NOMO-1 treated with DMSO at 0.1 percent for 48 hours (cell line): ENCODE data around the gene GCN1.
"Not testable (repeated sequence)": the region's sequence is repeated elsewhere in the genome, so short reads cannot be mapped to it uniquely, and the experiment has no call there.

ENCODE experiments used
- DNase-seq: peaks from one replicate; lab custom pipeline; 2025; ENCODE audit not compliant: unreplicated experiment; lab: John Stamatoyannopoulos, UW

The GCN1 gene

DNA sequence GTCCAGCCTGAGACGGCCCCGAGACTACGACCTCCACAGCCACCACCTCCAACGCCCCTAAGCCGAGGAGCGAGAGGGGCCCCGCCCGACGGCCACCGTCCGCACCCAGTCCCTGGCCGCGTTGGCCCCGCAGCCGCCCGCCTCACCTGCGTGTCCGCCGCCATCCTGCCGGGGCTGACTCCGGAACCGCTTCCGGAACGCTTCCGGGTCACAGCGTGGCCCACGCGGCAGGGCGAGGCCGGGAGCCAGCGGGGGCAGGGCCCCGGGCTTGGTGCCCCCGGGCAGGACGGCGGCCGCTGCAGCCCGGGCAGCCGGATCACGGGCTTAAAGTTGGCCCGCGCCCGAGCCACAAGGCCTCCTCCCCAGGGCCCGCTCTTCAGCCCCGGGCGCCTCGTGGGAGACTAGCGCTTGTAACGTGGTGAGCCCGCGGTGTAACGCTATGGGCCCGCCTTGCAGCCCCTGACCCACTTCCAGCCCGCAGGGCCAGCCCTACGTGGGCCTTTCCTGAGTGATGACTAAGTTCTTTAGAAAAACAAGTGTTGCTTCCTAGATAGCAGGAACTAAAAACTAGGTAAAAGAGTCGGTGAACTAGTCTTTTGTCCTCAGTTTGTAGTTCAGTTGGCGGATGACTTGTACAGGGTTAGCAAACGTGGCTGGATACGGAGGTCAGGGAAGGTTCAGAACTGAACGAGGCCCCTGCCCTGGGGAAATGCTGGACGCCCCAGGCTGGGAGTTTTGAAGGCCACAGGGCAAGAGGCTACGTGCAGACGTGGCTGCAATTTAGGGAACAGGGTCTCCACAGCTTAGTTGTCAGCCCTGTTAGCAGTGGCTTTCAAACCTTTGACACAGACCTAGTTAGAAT is at the start of gene GCN1:
Gene GCN1 (minus strand): TSS at position 182 of the 862 bp plus-strand sequence. CDS start 18 bp downstream, at position 164.
- peak; percentile 54 for DNase-seq

GRCh38 chr12:120242971-120243699 is 48.6 kb upstream of the GCN1 start:
- no peak for DNase-seq

- no peak for DNase-seq
Observed at GRCh38 chr12:120242275-120242799, 47.8 kb upstream of the GCN1 start.

- DNase-seq, result no peak
Observed at GRCh38 chr12:120241561-120242274, 47.2 kb upstream of the GCN1 start.

- no peak for DNase-seq
Observed at GRCh38 chr12:120240495-120240833, 45.9 kb upstream of the GCN1 start.

- no peak for DNase-seq
Observed at GRCh38 chr12:120239776-120240494, 45.4 kb upstream of the GCN1 start.

DNA sequence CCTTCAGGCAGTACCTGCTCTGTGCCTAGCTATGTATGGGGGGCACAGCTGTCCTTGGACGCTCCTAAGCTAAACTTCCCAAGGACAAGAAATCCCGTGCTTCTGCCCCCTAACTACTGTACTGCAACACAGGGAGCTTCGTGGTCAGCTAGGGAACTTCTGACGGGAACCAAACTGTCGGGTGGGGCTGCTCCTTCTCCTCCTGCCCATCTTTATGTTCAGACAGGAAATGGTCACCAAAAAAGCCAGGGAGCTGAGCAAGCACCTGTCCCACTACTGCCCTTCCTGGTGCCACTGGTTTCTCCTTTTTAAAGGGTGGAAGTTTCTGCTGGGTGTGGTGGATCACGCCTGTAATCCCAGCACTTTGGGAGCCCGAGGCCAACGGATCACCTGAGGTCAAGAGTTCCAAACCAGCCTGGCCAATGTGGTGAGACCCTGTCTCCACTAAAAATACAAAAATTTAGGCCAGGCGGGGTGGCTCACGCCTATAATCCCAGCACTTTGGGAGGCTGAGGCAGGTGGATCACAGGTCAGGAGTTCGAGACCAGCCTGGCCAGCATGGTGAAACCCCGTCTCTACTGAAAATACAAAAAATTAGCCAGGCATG is 44.4 kb upstream of the GCN1 start:
- no peak for DNase-seq

DNA sequence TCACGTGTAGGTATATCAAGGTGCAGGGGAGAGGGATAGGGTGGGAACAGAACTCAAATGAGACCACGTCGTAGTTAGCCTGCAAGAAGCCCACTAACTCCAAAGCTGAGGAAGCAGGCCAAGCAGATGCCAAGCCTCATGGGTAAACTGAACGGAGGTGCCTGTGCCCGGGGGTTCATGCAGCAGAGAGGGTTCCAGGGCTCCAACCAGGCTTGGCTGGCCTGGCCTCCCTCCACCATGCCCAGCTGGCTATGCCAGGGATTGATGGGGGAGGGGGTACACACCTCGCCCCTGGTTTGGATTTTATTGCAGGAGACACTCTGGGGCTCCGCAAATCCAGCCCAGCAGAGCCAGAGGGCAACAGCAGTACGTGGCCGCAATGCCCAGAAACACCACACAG is 43.7 kb upstream of the GCN1 start:
- no peak for DNase-seq

DNA sequence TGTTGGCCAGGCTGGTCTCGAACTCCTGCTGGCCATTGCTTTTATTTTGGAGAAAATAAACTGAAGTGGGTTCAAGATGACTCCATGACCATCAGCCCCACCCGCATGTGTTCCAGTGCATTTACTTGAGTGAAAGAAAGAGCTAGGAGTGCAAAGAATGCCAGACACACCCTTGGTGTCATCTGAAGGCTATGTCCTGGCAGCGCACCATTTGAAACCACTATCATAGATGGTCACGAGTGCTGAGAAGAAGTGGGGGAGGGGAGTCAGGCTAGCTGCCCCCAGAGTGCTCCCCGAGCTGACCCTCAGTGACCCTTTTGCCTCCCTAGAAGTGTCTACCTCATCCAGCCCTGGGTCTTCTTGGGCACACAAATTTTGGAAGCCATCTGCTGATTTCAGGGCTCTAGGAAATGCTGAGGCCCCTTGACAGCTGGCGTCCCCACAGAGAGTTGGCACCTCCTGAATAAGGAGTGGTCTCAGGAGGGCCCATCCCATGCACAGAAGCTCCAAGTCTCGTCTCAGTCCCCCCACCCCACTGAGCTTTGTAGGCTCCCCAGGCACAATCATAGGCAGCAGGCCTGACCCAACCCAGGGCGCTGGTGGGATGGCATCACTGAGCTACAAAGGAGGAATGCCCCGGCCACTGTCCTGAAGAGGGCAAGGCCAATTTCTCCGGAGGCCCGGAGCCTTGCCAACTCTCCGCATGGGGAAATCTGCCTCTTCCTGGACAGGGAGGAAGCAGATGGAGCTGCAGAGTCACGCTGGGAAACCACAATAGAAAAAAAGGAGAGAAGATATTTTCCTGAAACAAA is 43.1 kb upstream of the GCN1 start:
- DNase-seq, result peak; percentile 20

DNA sequence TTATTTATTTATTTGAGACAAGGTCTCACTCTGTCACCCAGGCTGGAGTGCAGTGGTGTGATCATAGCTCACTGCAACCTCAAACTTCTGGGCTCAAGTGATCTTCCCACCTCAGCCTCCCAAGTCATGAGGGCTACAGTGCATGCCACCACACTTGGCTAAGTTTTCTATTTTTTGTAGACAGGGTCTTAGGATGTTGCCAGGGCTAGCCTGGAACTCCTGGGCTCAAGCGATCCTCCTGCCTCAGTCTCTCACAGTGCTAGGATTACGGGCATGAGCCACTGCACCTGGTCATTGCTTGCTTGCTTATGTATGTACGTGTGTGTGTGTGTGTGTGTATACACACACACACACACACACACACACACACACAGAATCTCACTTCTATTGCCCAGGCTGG is 42.3 kb upstream of the GCN1 start:
- not testable (repeated sequence) for DNase-seq

GRCh38 chr12:120235369-120236323 is 41.1 kb upstream of the GCN1 start:
- no peak for DNase-seq

DNA sequence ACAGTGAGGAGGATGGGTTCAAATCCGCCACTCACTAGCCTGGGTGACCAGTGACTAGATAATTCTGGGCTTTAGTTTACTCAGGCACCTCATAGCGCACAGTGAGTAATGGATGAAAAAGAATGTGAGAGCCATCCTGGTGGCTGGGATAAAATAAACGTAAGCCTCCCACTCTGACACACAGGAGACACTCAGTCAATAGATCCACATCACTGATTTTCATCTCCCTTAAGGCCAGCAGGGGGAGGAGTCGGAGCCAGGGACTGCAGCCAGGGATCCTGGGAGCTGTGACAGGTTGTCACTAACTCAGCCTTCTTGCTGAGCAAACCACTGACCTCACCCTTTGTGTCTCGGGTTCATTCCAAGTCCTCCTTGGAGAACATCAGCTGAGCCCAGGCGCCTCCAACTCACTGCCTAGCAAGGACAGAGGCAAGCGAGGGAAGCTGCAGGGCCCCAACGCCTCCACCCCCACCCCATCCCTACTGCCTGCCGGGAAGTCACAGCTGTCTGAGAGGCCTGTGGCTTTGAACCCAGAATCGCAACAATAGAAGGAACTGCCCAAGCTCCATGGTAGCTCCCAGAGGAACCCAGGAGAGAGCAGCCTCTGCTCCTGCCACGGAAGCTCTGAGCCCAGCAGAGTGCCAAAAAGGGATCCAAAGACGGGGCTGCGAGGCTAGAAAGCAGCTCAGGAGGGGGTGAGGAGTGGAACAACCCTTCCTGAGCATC is 40.3 kb upstream of the GCN1 start:
- no peak for DNase-seq

GRCh38 chr12:120231316-120232011 is 36.9 kb upstream of the GCN1 start:
- DNase-seq, result peak; percentile 86

- no peak for DNase-seq
Observed at GRCh38 chr12:120230974-120231315, 36.4 kb upstream of the GCN1 start.

- no peak for DNase-seq
Observed at GRCh38 chr12:120230326-120230973, 35.9 kb upstream of the GCN1 start.

DNA sequence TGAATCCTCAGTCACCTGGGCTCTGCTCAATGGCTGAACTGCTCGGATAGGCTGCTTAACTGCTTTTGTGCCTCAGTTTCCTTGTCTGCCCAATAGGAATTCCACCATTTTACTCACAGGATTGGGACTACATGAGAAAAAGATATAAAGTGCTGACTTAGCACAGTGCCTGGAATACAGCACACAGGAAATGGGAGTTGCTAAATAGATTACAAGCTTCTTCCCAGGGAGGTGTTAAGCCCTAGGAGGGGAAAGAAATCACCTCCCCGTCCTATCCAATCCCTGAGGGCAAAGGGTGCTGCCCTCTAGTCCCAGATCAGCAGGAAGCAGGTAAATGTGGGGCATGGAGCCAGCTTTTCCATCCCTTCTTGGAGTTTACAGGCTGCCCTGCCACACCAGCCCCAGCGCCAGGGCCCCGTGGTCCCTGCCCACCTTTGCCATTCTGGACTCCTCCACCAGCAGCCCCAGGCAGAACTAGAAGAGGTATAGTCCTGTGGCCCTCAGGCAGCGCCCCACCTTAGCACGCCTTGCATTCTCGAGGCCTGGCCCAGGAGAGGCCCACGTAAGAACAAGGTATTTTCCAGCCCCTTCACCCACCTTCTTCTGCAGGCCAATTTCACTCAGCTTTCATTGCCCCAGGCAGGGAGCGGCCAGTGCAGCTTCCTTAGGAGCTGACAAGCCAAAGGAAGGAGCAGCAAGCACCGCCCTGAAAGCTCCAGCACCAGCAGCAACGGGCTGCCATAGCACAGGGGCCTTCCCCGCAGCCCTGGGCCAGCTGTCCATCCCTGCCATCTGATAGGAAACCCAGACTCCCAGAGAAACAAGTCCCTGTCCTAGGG is 35.2 kb upstream of the GCN1 start:
- DNase-seq, result no peak
